A549 treated with CORT108297 at 1 μM for 4 hours (cell line): ENCODE data around the gene GCA. TPM values are rescaled to one million over a fixed set of nuclear protein-coding genes. Genes with fewer than 3 reads are reported as not detected.

Experiments
- total RNA-seq: library from RNA; stranded (reverse); fragments of 200-300 nt; extraction: Qiagen RNA extraction; gene quantifications from 5 replicates; pipeline ENCODE4 v1.2.3, GENCODE V29; 2022

The GCA gene, protein sequence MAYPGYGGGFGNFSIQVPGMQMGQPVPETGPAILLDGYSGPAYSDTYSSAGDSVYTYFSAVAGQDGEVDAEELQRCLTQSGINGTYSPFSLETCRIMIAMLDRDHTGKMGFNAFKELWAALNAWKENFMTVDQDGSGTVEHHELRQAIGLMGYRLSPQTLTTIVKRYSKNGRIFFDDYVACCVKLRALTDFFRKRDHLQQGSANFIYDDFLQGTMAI
- 5.4 to 7.0 TPM (median 5.9 TPM) in 5 replicates for total RNA-seq

DNA sequence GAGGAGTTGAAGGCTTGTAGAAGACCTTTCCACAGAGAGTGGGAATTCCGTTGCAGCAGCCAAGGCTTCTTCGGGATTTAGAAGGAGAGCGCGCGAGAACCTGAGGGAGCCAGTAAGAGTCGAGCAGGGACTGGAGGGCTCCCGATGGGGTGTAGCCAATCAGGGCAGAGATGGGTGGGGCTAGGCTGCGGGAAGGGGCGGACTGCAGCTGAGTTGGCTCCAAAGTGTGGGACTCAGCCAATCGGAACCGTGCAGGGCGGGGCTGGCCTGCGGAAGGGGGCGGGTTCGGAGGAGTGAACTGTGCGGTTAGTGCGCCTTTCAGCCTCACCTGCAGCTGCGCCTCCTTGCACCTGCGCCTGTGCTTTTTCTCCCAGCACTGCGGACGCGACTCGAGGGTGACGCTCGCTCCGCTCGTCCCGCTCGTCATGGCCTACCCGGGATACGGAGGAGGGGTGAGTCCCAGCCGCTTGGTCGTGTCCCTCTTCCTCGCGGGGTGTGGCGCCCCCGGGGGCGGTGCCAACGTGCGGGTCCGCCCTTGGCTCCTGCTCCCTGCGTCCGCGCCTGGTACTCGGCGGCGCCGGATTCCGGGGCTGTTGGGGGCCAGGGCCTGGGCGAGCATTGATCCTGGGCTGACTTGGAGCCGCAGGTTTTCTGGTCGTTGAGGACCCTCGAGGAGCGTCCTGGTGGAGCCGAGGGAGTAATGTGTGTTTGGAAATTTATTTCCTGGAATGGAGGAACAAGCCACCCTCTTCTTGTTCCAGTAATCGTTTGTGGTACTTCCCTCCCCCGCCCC, at the start of gene GCA:
GCA (plus strand) TSS at position 309 of the 793 bp plus-strand sequence; CDS start at position 426, 117 bp downstream.

DNA sequence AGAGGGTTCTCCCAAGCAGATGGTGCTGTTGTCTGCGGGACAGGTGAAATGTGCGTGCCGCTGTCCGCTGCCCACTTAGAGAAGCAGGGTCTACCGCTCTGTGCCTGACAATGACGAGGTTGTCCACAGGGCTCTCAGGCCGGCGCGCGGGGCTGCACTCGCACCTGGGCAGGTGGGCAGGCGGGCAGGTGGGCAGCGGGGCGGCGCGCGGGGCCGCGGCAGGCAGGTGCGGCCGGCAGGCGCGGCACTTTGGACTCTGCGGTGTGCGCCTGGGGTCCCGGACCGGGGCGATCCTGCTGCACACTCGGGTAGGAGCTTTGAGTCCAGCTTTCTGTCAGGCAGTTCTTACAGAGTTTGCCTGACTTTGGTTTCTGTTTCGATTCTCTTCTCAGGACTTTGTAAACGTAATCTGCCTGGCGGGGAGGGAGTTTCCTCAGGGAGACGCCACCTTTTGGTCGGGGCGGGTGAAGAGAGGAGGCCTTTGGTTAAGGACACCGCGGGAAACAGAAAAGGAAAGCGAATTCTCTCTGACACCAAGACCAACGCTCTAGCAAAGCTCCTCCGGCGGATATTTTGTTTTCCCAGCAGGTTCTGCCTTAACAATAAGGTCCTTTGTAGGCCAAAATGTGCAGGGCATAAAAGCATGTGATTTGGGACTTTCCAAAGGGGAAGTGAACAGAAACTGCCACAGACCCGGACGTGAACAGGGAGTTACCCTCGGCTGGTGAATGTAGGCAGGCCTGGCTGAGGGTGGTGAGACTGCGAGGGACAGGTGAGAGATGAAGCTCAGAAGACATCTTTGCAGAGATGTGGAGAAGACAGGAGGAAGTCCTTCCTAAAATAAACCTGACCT, 25.4 kb upstream of the GCA start, which contains the start of gene IFIH1:
IFIH1 (minus strand) TSS at position 357 of the 853 bp plus-strand sequence. CDS start 377 bp downstream, outside the sequence.

Other genes with a start within 250 kb of the GCA start
- not detected in 5 replicates for gene GCG, start 191.9 kb upstream of the GCA start, total RNA-seq
- gene FAP, start 100.7 kb upstream of the GCA start, total RNA-seq, result 0.16 TPM in 1 of 5 replicates, not detected in the others
- gene IFIH1, start 25.4 kb upstream of the GCA start, total RNA-seq, result 0.88 to 1.5 TPM (median 1.1 TPM) in 5 replicates